ENCODE measurements around the gene NTNG2.

NTNG2 gene

GRCh38 chr9:132283863-132284262 is 122.0 kb downstream of the NTNG2 start:
- no peak overlapping the region for H3K27ac Mint-ChIP-seq (ENCODE audit: low read depth)
- no peak for DNase-seq (ENCODE audit: low spot score in 2 of 2)
- H3K36me3 Mint-ChIP-seq (ENCODE audit: insufficient read depth), result peaks cover 82% of the 10 kb centered on the region
- ATAC-seq (replicated peaks; ENCODE audit: extremely low read depth, poor library complexity, severe bottlenecking), result no peak
- no peak overlapping the region for H3K4me3 Mint-ChIP-seq
- no peaks in the 10 kb centered on the region for H3K9me3 Mint-ChIP-seq
- peaks cover 14% of the 10 kb centered on the region for H3K4me1 Mint-ChIP-seq
- H3K27me3 Mint-ChIP-seq, result no peaks in the 10 kb centered on the region

- Mint-ChIP-seq H3K36me3 (ENCODE audit: insufficient read depth) (peaks cover 66% of the 10 kb centered on the region), H3K4me3 (no peak overlapping the region), H3K4me1 (peaks cover 9% of the 10 kb centered on the region), H3K27me3 (no peaks in the 10 kb centered on the region), H3K27ac (ENCODE audit: low read depth) (no peak overlapping the region), H3K9me3 (no peaks in the 10 kb centered on the region)
- ATAC-seq (replicated peaks; ENCODE audit: extremely low read depth, poor library complexity, severe bottlenecking), result no peak
- no peak for DNase-seq (ENCODE audit: low spot score in 2 of 2)
Observed at GRCh38 chr9:132287256-132287760, 125.5 kb downstream of the NTNG2 start.

GRCh38 chr9:132288361-132288760 is 126.5 kb downstream of the NTNG2 start:
- H3K9me3 Mint-ChIP-seq, result no peaks in the 10 kb centered on the region
- peaks cover 9% of the 10 kb centered on the region for H3K4me1 Mint-ChIP-seq
- no peak for DNase-seq (ENCODE audit: low spot score in 2 of 2)
- H3K27me3 Mint-ChIP-seq, result no peaks in the 10 kb centered on the region
- ATAC-seq (replicated peaks; ENCODE audit: extremely low read depth, poor library complexity, severe bottlenecking), result no peak
- H3K27ac Mint-ChIP-seq (ENCODE audit: low read depth), result no peak overlapping the region
- H3K36me3 Mint-ChIP-seq (ENCODE audit: insufficient read depth), result peaks cover 59% of the 10 kb centered on the region
- H3K4me3 Mint-ChIP-seq, result no peak overlapping the region

GRCh38 chr9:132288966-132289365 is 127.1 kb downstream of the NTNG2 start:
- Mint-ChIP-seq H3K27ac (ENCODE audit: low read depth) (no peak overlapping the region), H3K36me3 (ENCODE audit: insufficient read depth) (peaks cover 58% of the 10 kb centered on the region), H3K27me3 (no peaks in the 10 kb centered on the region), H3K9me3 (no peaks in the 10 kb centered on the region), H3K4me1 (peaks cover 6% of the 10 kb centered on the region), H3K4me3 (no peak overlapping the region)
- ATAC-seq (replicated peaks; ENCODE audit: extremely low read depth, poor library complexity, severe bottlenecking) (no peak), DNase-seq (ENCODE audit: low spot score in 2 of 2) (no peak)

GRCh38 chr9:132293145-132293721 is 131.4 kb downstream of the NTNG2 start:
- no peaks in the 10 kb centered on the region for H3K9me3 Mint-ChIP-seq
- H3K36me3 Mint-ChIP-seq (ENCODE audit: insufficient read depth), result peaks cover 60% of the 10 kb centered on the region
- no peaks in the 10 kb centered on the region for H3K27me3 Mint-ChIP-seq
- H3K27ac Mint-ChIP-seq (ENCODE audit: low read depth), result peak overlapping the region; percentile 57
- ATAC-seq (replicated peaks; ENCODE audit: extremely low read depth, poor library complexity, severe bottlenecking), result peak; percentile 75
- H3K4me1 Mint-ChIP-seq, result peaks cover 21% of the 10 kb centered on the region
- DNase-seq (ENCODE audit: low spot score in 2 of 2), result no peak
- no peak overlapping the region for H3K4me3 Mint-ChIP-seq
